A549 (cell line): ENCODE data around the gene CCDC120. TPM values are rescaled to one million over a fixed set of nuclear protein-coding genes. Genes with fewer than 3 reads are reported as not detected.

Source experiments
- ATAC-seq, 2 experiments: fragments of 200-7000 bp in 1 of 2; fragments of >200 bp in 1 of 2; cut with Nextera tagmentation in 1 of 2; cut with Tn5 transposase in 1 of 2; 3 replicates each; pipeline versions ENCODE4 v1.8.0 to v1.9.1; 2018 to 2020; ENCODE audit warnings: mild to moderate bottlenecking in 1 of 2, moderate library complexity in 1 of 2
- CTCF ChIA-PET: fragments of 300-600 bp; sonication (Branson Sonifier 250); formaldehyde crosslinking; extraction: SDS; loops from one replicate; lab custom pipeline; 2021; ENCODE audit warnings: antibody characterized with exemption, inconsistent platforms; lab: Yijun Ruan, JAX
- POLR2A ChIA-PET: fragments of 350-600 bp; formaldehyde crosslinking; extraction: SDS; loops from one replicate; lab custom pipeline; 2021; ENCODE audit warnings: antibody characterized with exemption, inconsistent platforms; lab: Yijun Ruan, JAX
- DNase-seq, 2 experiments: peaks; one replicate each; pipeline versions ENCODE4 v3.0.0 to v3.0.0-alpha.2; 2011 to 2016; ENCODE audit warnings: low read depth in 1 of 2, low spot score in 1 of 2
- FAIRE-seq: peaks from 2 replicates; lab custom pipeline; 2011; peaks lifted over from hg19 to GRCh38; lab: Jason Lieb, UNC
- H3K27ac ChIP-seq, 2 experiments: fragments of >200 bp; sonication (Bioruptor Twin); formaldehyde crosslinking; 3 replicates each; pipeline ENCODE4 v1.5.1; 2016 to 2017
- H3K4me1 ChIP-seq: fragments of >200 bp; sonication (Bioruptor Twin); formaldehyde crosslinking; 3 replicates; pipeline ENCODE4 v1.6.1; 2016
- H3K4me2 ChIP-seq: fragments of >200 bp; sonication (Bioruptor Twin); formaldehyde crosslinking; 3 replicates; pipeline ENCODE4 v1.6.1; 2016
- H3K4me3 ChIP-seq: fragments of >200 bp; sonication (Bioruptor Twin); formaldehyde crosslinking; 3 replicates; pipeline ENCODE4 v1.5.1; 2016
- H3K9me3 ChIP-seq: fragments of >200 bp; sonication (Bioruptor Twin); formaldehyde crosslinking; 3 replicates; pipeline ENCODE4 v1.6.1; 2016
- CBX8 ChIP-seq: fragments of 200-600 bp; sonication (generic); IDR thresholded peaks from 2 replicates; pipeline ENCODE4 v1.6.1; 2016
- EP300 ChIP-seq, 2 experiments: fragments of >200 bp; sonication (Bioruptor Twin); formaldehyde crosslinking; IDR thresholded peaks; 2 replicates in 1 of 2; 3 replicates in 1 of 2; pipeline ENCODE4 v1.6.1; 2016 to 2017
- HEYL ChIP-seq: fragments of 250-450 bp; sonication (Bioruptor Pico); IDR thresholded peaks from 2 replicates; pipeline ENCODE4 v1.8.0; 2021; ENCODE audit warnings: mild to moderate bottlenecking, moderate library complexity
- KDM1A ChIP-seq: fragments of 200-600 bp; sonication (generic); IDR thresholded peaks from 2 replicates; pipeline ENCODE4 v1.6.1; 2016; ENCODE audit warnings: low read depth, mild to moderate bottlenecking
- KDM5A ChIP-seq: fragments of 200-600 bp; sonication (generic); IDR thresholded peaks from 2 replicates; pipeline ENCODE4 v1.6.1; 2016; ENCODE audit warnings: antibody characterized with exemption, mild to moderate bottlenecking
- MAFK ChIP-seq: fragments of 450-650 bp; IDR thresholded peaks from 2 replicates; pipeline ENCODE4 v1.6.1; 2014; ENCODE audit not compliant: partially characterized antibody
- MYC ChIP-seq: IDR thresholded peaks from 2 replicates; pipeline ENCODE4 v1.6.1; 2012; ENCODE audit warnings: mild to moderate bottlenecking, inconsistent platforms, low read length, improper control_type of control experiment, borderline replicate concordance
- NFE2L2 ChIP-seq: fragments of 150-350 bp; conservative IDR thresholded peaks from 2 replicates; pipeline ENCODE4 v1.6.1; 2014; ENCODE audit warnings: low read length
- POLR2A ChIP-seq: IDR thresholded peaks from 2 replicates; pipeline ENCODE4 v1.6.1; 2012; ENCODE audit warnings: mild to moderate bottlenecking, low read length
- RNF2 ChIP-seq: fragments of 200-600 bp; sonication (generic); IDR thresholded peaks from 2 replicates; pipeline ENCODE4 v1.6.1; 2016; ENCODE audit warnings: low read depth, mild to moderate bottlenecking, antibody characterized with exemption, moderate library complexity, borderline replicate concordance
- TFCP2L1 ChIP-seq: fragments of 250-450 bp; sonication (Bioruptor Pico); IDR thresholded peaks from 2 replicates; pipeline ENCODE4 v1.5.0; 2021; ENCODE audit warnings: mild to moderate bottlenecking
- TP53 ChIP-seq: fragments of 250-450 bp; sonication (Bioruptor Pico); IDR thresholded peaks from 2 replicates; pipeline ENCODE4 v1.5.0; 2021; ENCODE audit warnings: mild to moderate bottlenecking, moderate library complexity
- ZC3H11A ChIP-seq: fragments of 450-650 bp; IDR thresholded peaks from 2 replicates; pipeline ENCODE4 v1.6.1; 2014; ENCODE audit warnings: antibody characterized with exemption, mild to moderate bottlenecking
- ZFP36 ChIP-seq: fragments of 450-650 bp; IDR thresholded peaks from 2 replicates; pipeline ENCODE4 v1.6.1; 2014; ENCODE audit warnings: borderline replicate concordance; ENCODE audit not compliant: partially characterized antibody
- WGBS: methylation state at CpG from one replicate; pipeline ENCODE4 v1.1.6; 2017; ENCODE audit errors: missing lambda C conversion rate; 5-methylcytosine and 5-hydroxymethylcytosine counted together
- polyA plus RNA-seq, 4 experiments: library from polyadenylated mRNA; depleted of rRNA in 3 of 4; stranded (reverse); fragments of >200 nt; fragmentation: RNase III in 1 of 4; extraction: RNeasy Plus Mini Kit Qiagen cat#74134 plus additional on column Dnase treatment in 1 of 4; gene quantifications; 2 replicates in 3 of 4; 3 replicates in 1 of 4; pipeline ENCODE4 v1.2.3, GENCODE V29; 2011 to 2017
- TF ChIP-seq, protein P1 (sequence below): fragments of 200-600 bp; sonication (generic); IDR thresholded peaks from 2 replicates; pipeline ENCODE4 v1.6.1; 2016; ENCODE audit warnings: antibody characterized with exemption, mild to moderate bottlenecking, moderate library complexity
- TF ChIP-seq, protein P2 (sequence below): fragments of >200 bp; sonication (Bioruptor Twin); formaldehyde crosslinking; IDR thresholded peaks from 2 replicates; pipeline ENCODE4 v1.6.1; 2016
- TF ChIP-seq, protein P3 (sequence below): fragments of 250-450 bp; sonication (Bioruptor Pico); IDR thresholded peaks from 2 replicates; pipeline ENCODE4 v1.5.0; 2021; ENCODE audit warnings: mild to moderate bottlenecking, moderate library complexity, borderline replicate concordance
- TF ChIP-seq, protein P4 (sequence below): IDR thresholded peaks from 2 replicates; pipeline ENCODE4 v1.6.1; 2012

The CCDC120 gene
- polyA plus RNA-seq, 2 of the 4 experiments (the other 2 are of a cell fraction) = 1.6 to 4.1 TPM

DNA sequence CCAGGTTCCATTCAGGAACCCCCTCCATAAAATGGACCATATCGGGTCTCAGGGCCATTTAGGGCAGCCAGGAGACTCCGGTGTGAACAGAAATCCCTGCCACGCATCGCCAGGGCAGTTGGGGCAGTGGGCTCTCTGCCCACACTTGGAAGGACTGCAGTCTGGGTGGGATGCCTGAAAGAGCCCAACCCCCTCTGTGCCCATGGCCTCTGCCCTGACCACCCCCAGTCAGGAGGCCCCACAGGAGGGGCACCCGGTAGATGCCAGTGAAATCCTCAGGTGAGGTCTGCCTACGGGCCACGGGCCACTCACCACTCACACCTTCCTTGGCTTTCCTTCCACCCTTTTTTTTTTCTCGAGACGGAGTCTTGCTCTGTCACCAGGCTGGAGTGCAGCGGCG is 10.2 kb downstream of the CCDC120 start (continued):
- TF ChIP-seq, protein P1, sequence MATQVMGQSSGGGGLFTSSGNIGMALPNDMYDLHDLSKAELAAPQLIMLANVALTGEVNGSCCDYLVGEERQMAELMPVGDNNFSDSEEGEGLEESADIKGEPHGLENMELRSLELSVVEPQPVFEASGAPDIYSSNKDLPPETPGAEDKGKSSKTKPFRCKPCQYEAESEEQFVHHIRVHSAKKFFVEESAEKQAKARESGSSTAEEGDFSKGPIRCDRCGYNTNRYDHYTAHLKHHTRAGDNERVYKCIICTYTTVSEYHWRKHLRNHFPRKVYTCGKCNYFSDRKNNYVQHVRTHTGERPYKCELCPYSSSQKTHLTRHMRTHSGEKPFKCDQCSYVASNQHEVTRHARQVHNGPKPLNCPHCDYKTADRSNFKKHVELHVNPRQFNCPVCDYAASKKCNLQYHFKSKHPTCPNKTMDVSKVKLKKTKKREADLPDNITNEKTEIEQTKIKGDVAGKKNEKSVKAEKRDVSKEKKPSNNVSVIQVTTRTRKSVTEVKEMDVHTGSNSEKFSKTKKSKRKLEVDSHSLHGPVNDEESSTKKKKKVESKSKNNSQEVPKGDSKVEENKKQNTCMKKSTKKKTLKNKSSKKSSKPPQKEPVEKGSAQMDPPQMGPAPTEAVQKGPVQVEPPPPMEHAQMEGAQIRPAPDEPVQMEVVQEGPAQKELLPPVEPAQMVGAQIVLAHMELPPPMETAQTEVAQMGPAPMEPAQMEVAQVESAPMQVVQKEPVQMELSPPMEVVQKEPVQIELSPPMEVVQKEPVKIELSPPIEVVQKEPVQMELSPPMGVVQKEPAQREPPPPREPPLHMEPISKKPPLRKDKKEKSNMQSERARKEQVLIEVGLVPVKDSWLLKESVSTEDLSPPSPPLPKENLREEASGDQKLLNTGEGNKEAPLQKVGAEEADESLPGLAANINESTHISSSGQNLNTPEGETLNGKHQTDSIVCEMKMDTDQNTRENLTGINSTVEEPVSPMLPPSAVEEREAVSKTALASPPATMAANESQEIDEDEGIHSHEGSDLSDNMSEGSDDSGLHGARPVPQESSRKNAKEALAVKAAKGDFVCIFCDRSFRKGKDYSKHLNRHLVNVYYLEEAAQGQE = no peak
- TF ChIP-seq, all 56 proteins: peak for 0

DNA sequence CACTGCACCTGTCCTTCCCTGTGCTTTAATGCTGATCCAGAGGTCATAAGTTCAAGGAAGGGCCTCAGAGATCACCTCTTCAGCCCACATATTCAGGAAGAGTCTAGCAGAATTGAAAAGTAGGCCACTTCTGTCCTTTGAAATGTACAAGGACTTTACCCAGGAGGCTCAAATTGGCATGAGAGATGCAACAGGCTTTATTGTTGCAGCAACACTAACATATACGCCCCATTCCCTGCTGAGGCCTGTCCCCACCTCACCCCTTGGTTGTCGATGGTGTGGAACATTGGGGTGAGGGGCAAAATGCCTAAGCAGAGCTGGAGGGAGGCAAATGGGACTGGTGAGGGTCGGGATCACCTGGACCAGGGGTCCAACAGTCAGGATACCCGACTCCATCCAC is 12.2 kb downstream of the CCDC120 start:
- ChIA-PET POLR2A (no interaction called here), CTCF (no interaction called here)
- no peak for TF ChIP-seq ZC3H11A
- no peak for TF ChIP-seq NFE2L2
- TF ChIP-seq EP300 (IDR thresholded peaks at IDR 0.05) = no peak
- no peak for TF ChIP-seq RNF2
- TF ChIP-seq KDM5A = no peak
- TF ChIP-seq, protein P2, sequence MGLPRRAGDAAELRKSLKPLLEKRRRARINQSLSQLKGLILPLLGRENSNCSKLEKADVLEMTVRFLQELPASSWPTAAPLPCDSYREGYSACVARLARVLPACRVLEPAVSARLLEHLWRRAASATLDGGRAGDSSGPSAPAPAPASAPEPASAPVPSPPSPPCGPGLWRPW = no peak
- no peak for TF ChIP-seq CBX8
- TF ChIP-seq, protein P3, sequence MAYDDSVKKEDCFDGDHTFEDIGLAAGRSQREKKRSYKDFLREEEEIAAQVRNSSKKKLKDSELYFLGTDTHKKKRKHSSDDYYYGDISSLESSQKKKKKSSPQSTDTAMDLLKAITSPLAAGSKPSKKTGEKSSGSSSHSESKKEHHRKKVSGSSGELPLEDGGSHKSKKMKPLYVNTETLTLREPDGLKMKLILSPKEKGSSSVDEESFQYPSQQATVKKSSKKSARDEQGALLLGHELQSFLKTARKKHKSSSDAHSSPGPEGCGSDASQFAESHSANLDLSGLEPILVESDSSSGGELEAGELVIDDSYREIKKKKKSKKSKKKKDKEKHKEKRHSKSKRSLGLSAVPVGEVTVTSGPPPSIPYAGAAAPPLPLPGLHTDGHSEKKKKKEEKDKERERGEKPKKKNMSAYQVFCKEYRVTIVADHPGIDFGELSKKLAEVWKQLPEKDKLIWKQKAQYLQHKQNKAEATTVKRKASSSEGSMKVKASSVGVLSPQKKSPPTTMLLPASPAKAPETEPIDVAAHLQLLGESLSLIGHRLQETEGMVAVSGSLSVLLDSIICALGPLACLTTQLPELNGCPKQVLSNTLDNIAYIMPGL (CRISPR knock-in tag) = no peak
- no peak for TF ChIP-seq ZFP36
- TF ChIP-seq TP53 (CRISPR knock-in tag) = no peak
- TF ChIP-seq MAFK = no peak
- no peak for TF ChIP-seq MYC
- no peak for ATAC-seq
- Histone ChIP-seq H3K9me3 (no peaks in the 10 kb centered on the region), H3K4me3 (no peak overlapping the region), H3K4me1 (peaks cover 10% of the 10 kb centered on the region; the same call in 2 of the 3 replicates), H3K27ac (no peak overlapping the region), H3K4me2 (no peak overlapping the region)
- no peak for DNase-seq
- 95% methylated on average over 3 of the region's 4 CpGs for WGBS
- FAIRE-seq = no peak

DNA sequence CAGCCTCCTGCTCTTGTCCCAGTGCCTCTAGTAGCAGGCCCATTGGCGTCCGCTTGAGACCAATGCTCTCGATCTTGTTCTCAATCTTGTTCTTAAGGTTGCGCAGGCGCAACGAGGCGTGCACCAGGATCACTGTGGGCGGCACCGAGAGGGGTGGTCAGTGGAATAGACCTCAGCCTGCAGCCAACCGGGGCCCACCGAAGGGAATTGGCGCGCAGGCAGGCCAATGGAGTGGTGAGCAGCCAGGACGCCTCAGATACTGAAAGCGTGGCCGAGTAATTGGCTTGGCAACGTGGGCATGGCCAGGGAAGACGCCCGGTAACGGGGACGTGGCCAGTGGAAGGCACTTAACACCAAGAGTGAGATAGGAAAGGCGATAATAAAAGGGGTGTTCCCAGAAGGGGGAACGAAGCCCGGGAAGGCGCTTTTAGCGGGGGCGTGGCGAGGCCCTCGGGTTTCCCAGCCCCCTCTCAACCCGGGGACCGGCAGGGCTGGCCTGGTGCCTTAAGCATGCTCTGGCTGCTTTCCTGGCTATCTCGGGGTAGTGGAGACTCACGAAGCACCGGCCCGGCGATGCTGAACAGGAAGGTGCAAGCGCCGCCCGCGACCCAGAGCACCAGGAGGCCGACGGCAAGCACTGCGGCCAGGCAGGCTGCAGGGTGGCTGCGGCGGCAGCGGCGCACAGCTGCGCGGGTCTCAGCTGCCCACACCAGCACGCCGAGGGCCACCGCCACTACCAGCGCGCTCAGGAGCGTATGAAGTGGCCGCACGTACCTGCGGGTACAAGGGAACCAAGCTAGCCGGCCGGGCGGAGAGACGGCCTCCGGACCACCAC is 13.3 kb downstream of the CCDC120 start:
- ATAC-seq = no peak
- WGBS = 94% methylated on average over 29 of the region's 63 CpGs
- no peak for FAIRE-seq
- no peak overlapping the region for H3K4me2 ChIP-seq
- DNase-seq = no peak
- ChIA-PET CTCF (no interaction called here), POLR2A (no interaction called here)
- H3K9me3 ChIP-seq = no peaks in the 10 kb centered on the region
- peaks cover 10% of the 10 kb centered on the region; the same call in 2 of the 3 replicates for H3K4me1 ChIP-seq
- TF ChIP-seq TFCP2L1 (CRISPR knock-in tag) (no peak), KDM1A (no peak), RNF2 (no peak), POLR2A (no peak), HEYL (CRISPR knock-in tag) (no peak)
- TF ChIP-seq, protein P4, sequence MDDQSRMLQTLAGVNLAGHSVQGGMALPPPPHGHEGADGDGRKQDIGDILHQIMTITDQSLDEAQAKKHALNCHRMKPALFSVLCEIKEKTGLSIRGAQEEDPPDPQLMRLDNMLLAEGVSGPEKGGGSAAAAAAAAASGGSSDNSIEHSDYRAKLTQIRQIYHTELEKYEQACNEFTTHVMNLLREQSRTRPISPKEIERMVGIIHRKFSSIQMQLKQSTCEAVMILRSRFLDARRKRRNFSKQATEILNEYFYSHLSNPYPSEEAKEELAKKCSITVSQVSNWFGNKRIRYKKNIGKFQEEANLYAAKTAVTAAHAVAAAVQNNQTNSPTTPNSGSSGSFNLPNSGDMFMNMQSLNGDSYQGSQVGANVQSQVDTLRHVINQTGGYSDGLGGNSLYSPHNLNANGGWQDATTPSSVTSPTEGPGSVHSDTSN = no peak
- TF ChIP-seq, all 56 proteins: peak for 0
- no peak overlapping the region; a peak in 1 of 6 replicates for H3K27ac ChIP-seq
- no peak overlapping the region for H3K4me3 ChIP-seq
